ENCODE results near the gene CHRD.

Gene CHRD

DNA sequence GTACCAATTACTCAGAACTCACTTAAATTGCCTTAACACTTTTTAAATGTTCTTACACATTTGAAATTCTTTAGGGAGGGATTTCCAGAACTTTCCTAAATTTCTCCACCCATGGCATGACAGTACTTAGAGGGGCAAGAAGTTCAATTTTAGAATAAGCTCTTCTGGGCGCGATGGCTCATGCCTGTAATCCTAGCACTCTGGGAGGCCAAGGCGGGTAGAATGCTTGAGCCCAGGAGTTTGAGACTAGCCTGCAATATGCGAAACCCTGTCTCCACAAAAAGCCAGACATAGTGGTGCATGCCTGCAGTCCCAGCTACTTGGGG, 31.8 kb upstream of the CHRD start:
- no peak for TF ChIP-seq ZFX (IDR thresholded peaks at IDR 0.05)
- TF ChIP-seq, protein P1, sequence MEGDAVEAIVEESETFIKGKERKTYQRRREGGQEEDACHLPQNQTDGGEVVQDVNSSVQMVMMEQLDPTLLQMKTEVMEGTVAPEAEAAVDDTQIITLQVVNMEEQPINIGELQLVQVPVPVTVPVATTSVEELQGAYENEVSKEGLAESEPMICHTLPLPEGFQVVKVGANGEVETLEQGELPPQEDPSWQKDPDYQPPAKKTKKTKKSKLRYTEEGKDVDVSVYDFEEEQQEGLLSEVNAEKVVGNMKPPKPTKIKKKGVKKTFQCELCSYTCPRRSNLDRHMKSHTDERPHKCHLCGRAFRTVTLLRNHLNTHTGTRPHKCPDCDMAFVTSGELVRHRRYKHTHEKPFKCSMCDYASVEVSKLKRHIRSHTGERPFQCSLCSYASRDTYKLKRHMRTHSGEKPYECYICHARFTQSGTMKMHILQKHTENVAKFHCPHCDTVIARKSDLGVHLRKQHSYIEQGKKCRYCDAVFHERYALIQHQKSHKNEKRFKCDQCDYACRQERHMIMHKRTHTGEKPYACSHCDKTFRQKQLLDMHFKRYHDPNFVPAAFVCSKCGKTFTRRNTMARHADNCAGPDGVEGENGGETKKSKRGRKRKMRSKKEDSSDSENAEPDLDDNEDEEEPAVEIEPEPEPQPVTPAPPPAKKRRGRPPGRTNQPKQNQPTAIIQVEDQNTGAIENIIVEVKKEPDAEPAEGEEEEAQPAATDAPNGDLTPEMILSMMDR (conservative IDR thresholded peaks at IDR 0.05), result no peak
- H3K27ac ChIP-seq, result no peak overlapping the region

DNA sequence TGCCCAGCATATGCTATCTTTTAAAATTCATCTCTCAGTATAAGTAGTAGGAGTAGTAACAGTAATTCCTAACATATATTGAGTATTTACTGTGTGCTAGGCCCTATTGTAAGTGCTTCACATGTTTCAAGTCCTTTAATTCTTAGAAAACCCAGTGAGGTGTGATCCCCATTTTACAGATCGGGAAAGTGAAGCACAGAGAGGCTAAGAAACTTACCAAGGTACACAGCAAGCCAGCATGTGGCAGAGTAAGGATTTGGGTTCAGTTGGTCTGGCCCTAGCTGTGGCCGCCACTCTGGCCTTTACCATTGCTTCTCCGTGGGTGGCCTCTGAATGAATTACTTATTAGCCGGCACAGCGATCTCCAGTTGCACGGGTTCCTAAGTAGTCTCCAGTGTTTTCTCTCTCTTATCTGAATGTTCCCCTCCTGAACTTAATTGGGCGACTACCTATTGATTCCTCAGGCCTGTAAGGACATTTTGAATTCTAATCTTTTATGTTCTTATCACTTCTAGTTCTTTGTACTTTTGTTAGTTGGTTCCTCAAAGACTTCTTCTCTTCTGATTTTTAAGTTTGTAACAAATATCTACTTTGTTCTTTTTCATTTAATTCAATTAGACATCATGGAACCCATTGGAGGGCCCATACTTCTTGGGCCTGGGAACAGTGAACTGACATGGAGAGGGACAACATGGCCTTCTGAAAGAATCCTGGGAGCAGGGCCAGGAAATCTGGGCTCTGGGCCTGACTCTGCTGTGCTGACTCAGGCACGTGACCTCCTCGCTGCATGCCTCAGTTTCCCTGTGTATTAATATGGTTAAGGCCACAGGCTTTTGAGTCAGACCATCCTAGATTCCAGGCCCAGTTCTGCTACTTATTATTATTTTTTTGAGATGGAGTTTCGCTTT, 30.0 kb upstream of the CHRD start:
- no peak for TF ChIP-seq ZFX (IDR thresholded peaks at IDR 0.05)
- TF ChIP-seq, protein P1 (conservative IDR thresholded peaks at IDR 0.05), result no peak
- no peak overlapping the region for H3K27ac ChIP-seq

- TF ChIP-seq ZFX (IDR thresholded peaks at IDR 0.05), result no peak
- TF ChIP-seq, protein P1 (conservative IDR thresholded peaks at IDR 0.05), result no peak
These were observed 29.2 kb upstream of the CHRD start for GRCh38 chr3:184350618-184351017.

DNA sequence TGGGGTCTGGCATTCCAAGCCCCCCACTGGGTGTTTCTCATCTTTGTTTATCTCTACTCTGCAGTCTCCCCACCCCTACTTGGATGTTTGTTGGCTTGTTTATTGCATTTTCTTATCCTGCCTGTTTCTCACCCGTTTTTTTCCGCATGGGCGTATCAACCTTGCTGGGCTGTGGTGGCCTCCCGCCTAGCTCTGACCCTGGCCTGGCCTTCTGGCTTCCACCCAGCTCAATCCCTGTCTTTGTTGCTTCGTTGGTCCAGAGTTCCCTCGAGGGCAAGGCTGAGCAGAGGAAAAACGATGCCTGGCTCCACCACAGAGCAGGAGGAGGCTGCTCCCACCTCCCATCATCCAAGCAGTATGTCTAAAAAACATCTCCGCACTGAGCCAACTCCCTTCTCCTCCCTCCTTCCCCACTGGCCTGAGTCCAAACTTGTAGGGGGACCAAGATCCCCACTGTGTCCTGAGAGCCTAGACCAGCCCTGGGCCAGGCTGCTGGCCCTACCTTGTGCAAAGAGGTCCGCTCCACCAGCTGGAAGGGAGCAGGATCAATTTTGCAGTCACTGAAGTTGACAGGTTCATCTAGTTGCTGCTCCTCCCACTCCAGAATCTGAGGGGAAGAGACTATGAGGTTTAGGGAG, 28.2 kb upstream of the CHRD start:
- TF ChIP-seq ZFX (IDR thresholded peaks at IDR 0.05), result no peak
- TF ChIP-seq, protein P1 (conservative IDR thresholded peaks at IDR 0.05), result no peak
- no peak overlapping the region for H3K27ac ChIP-seq

More at GRCh38 chr3:184350618-184351017, 29.2 kb upstream of the CHRD start:
- no peak overlapping the region for H3K27ac ChIP-seq

DNA sequence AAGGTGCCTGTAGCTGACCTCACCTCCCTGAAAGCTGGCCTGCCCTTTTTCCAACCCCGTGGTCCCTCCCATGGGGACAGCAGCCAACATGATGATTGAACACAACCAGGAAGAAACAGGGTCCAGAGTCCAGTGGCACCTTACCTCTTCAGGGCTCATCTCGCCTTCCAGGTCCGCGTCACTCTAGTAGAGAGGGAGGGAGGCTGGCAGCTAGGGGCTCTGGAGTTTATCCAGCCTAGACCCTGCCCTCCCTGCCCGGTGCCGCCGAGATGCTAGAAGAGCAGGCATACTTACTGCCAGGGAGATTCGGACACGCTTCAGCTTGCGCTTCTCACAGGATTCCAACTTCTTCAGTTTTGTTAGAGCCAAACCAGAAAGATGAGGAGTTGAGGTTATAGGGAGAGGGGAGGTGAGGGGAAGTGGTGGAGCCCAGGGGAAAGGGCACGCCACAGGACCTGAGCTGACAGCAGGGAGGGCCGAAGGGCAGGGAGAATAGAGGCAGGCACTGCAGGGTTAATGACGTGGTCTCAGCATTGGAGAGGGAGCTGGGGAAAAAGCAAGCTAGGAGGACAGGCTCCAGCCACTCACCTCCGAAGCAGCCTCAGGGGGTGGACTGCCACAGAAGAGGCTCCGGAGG, 27.6 kb upstream of the CHRD start:
- no peak overlapping the region for H3K27ac ChIP-seq
- TF ChIP-seq, protein P1 (conservative IDR thresholded peaks at IDR 0.05), result no peak
- TF ChIP-seq ZFX (IDR thresholded peaks at IDR 0.05), result no peak

- no peak overlapping the region for H3K27ac ChIP-seq
- TF ChIP-seq, protein P1 (conservative IDR thresholded peaks at IDR 0.05), result no peak
- TF ChIP-seq ZFX (IDR thresholded peaks at IDR 0.05), result no peak
These were observed 26.8 kb upstream of the CHRD start for GRCh38 chr3:184352897-184353545.
